Kidney (tissue), 14 donors: ENCODE data around the gene QSER1. TPM values are rescaled to one million over a fixed set of nuclear protein-coding genes. Genes with fewer than 3 reads are reported as not detected.

Source experiments
- DNase-seq, 5 donors: peaks; one replicate each; pipeline ENCODE4 v3.0.0-alpha.2; 2013 to 2020
- FAIRE-seq: peaks from 2 replicates; lab custom pipeline; 2012; peaks lifted over from hg19 to GRCh38; lab: Jason Lieb, UNC
- H3K27ac ChIP-seq, 2 donors: one replicate each; pipeline ENCODE4 v1.7.0; 2013; ENCODE audit warnings: low read depth in 2 of 2, low read length in 2 of 2, inconsistent platforms in 1 of 2
- H3K27me3 ChIP-seq: one replicate; pipeline ENCODE4 v1.7.1; 2013; ENCODE audit warnings: low read length, inconsistent platforms; ENCODE audit not compliant: control insufficient read depth, insufficient read depth
- H3K36me3 ChIP-seq, 3 donors: one replicate each; pipeline versions ENCODE4 v1.7.0 to v1.7.1; 2013; ENCODE audit warnings: low read length in 3 of 3, control low read depth in 1 of 3, inconsistent platforms in 1 of 3; ENCODE audit not compliant: insufficient read depth in 3 of 3, control insufficient read depth in 2 of 3
- H3K4me1 ChIP-seq, 3 donors: one replicate each; pipeline versions ENCODE4 v1.7.0 to v1.7.1; 2013; ENCODE audit warnings: low read length in 3 of 3, inconsistent platforms in 1 of 3, low read depth in 1 of 3; ENCODE audit not compliant: control insufficient read depth in 2 of 3, insufficient read depth in 2 of 3
- H3K4me3 ChIP-seq, 3 donors: one replicate each; pipeline versions ENCODE4 v1.7.0 to v1.8.1; 2013; ENCODE audit warnings: low read length in 3 of 3, control low read depth in 1 of 3, inconsistent platforms in 1 of 3
- H3K9ac ChIP-seq, 3 donors: one replicate each; pipeline versions ENCODE4 v1.7.0 to v1.7.1; 2013; ENCODE audit warnings: low read length in 3 of 3, control low read depth in 1 of 3, inconsistent platforms in 1 of 3
- H3K9me3 ChIP-seq, 3 donors: one replicate each; pipeline versions ENCODE4 v1.7.0 to v1.7.1; 2013; ENCODE audit warnings: low read length in 3 of 3, control low read depth in 1 of 3, inconsistent platforms in 1 of 3; ENCODE audit not compliant: control insufficient read depth in 2 of 3, insufficient read depth in 1 of 3
- intact Hi-C: fragments of 100-400 bp; cut with DNase I; formaldehyde crosslinking; loops from one replicate; pipeline ENCODE4 v1.11.1; 2022
- polyA plus RNA-seq: library from polyadenylated mRNA; stranded (reverse); fragments of 350-450 nt; fragmentation: Illumina TruSeq; extraction: RNeasy Lipid Tissue Mini Kit (QIAGEN cat#74804); gene quantifications from one replicate; pipeline ENCODE4 v1.2.3, GENCODE V29; 2014; ENCODE audit warnings: low read depth, low replicate concordance; ENCODE audit not compliant: insufficient read depth
- total RNA-seq: library from RNA; stranded (reverse); fragmentation: NEBNext Ultra II Directional; extraction: Animal tissue kit (Norgen Biotek cat#: 25700); gene quantifications from one replicate; pipeline ENCODE4 v1.2.1, GENCODE V29; 2021
- TF ChIP-seq, protein P1 (sequence below): IDR thresholded peaks from 3 replicates; pipeline ENCODE4 v1.5.1; 2012; ENCODE audit warnings: mild to moderate bottlenecking, moderate library complexity, borderline replicate concordance; ENCODE audit not compliant: insufficient read depth; ENCODE audit errors: extremely low read depth
- donor health status: control.
- donor health status: control.
- donor health status: control.
- donor health status: control.
- donor health status: control.
- donor health status: DM: yes; HTN: yes; CAD: no.
- donor health status: Normal renal cell carcinoma (clear cell type).

QSER1 gene
- total and polyA plus RNA-seq, 2 donors from 2014 or later, result 2.8 to 27.4 TPM

DNA sequence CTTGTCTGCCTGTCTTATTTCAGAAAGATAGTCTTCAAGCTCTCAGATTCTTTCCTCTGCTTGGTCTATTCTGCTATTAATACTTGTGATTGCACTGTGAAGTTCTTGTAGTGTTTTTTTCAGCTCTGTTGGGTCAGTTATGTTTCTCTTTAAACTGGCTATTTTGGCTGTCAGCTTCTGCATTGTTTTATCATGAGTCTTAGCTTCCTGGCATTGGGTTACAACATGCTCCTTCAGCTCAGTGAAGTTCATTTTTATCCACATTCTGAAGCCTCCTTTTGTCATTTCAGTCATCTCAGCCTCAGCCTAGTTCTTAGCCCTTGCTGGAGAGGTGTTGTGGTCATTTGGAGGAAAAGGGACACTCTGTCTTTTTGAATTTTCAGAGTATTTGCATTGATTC is 107.6 kb downstream of the QSER1 start:
- intact Hi-C loops, result no loop called here
- no peak overlapping the region for H3K9ac ChIP-seq
- H3K27me3 ChIP-seq, result no peaks in the 10 kb centered on the region
- H3K4me3 ChIP-seq, result no peak overlapping the region
- H3K4me1 ChIP-seq, result no peaks in the 10 kb centered on the region
- FAIRE-seq (no peak), DNase-seq (no peak)
- TF ChIP-seq, protein P1, sequence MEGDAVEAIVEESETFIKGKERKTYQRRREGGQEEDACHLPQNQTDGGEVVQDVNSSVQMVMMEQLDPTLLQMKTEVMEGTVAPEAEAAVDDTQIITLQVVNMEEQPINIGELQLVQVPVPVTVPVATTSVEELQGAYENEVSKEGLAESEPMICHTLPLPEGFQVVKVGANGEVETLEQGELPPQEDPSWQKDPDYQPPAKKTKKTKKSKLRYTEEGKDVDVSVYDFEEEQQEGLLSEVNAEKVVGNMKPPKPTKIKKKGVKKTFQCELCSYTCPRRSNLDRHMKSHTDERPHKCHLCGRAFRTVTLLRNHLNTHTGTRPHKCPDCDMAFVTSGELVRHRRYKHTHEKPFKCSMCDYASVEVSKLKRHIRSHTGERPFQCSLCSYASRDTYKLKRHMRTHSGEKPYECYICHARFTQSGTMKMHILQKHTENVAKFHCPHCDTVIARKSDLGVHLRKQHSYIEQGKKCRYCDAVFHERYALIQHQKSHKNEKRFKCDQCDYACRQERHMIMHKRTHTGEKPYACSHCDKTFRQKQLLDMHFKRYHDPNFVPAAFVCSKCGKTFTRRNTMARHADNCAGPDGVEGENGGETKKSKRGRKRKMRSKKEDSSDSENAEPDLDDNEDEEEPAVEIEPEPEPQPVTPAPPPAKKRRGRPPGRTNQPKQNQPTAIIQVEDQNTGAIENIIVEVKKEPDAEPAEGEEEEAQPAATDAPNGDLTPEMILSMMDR, result no peak
- no peak overlapping the region for H3K27ac ChIP-seq
- H3K36me3 ChIP-seq, result no peaks in the 10 kb centered on the region
- no peaks in the 10 kb centered on the region for H3K9me3 ChIP-seq

DNA sequence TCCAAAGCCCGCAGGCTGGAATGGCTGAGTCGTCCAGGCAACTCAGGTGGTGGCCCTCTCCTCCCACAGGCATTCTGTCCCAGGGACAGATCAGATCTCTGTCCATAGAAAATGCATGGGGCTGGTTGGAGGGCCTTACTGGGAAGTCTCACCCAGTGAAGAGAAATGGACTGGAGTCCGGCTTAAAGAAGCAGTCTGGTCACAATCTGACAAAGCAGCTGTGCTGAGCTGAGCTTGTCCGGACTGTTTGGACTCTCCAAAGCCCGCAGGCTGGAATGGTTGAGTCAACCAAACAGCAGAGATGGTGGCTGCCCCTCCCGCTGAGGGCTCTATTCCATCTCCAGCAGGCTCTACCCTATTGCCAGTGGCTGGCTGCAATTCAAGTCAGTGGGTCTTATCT is 108.7 kb downstream of the QSER1 start:
- no peak overlapping the region for H3K27ac ChIP-seq

DNA sequence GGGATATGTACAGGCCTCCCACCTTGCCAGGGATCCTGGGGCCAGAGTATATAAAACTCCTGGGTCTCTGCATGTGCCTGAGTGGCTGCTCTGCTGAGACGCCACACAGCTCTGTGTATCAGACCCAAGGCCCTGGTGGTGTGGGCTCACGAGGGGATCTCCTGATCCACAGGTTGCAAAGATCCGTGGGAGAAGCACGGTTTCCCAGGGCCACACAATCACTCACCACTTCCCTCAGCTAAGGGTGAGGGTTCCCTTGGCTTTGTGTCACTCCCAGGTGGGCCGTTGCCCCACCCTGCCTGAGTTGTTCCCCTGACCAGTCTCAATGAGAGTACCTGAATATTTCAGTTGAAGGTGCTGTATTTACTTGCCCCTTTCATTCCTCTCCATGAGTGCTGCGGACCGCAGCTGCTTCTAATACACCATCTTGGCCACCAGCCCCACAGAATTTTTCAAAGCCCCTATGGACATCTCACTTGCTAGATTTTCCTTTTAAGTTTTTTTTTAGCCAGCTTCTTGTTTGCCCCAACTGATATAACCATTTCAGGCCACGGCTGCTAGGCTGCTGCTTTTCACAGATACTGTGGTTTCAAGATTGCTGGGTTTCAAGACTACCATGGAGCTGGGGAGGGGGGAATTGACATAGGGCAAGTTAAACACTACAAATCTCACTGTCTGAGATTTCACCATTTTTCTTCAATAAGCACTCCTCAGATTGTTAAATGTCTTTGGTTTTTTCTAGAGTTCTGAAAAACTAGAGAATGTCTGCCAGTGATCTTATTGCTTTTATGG is 109.3 kb downstream of the QSER1 start:
- no peak for FAIRE-seq
- no peak overlapping the region for H3K9ac ChIP-seq
- no peak for DNase-seq
- no peaks in the 10 kb centered on the region for H3K4me1 ChIP-seq
- H3K36me3 ChIP-seq, result no peaks in the 10 kb centered on the region
- no peak overlapping the region for H3K27ac ChIP-seq
- no peak overlapping the region for H3K4me3 ChIP-seq
- TF ChIP-seq, protein P1, result no peak
- H3K9me3 ChIP-seq, result no peaks in the 10 kb centered on the region
- intact Hi-C loops, result no loop called here
- H3K27me3 ChIP-seq, result no peaks in the 10 kb centered on the region

More for the DNA sequence above, 108.7 kb downstream of the QSER1 start:
- FAIRE-seq (no peak), DNase-seq (no peak)
- intact Hi-C loops, result no loop called here
- TF ChIP-seq, protein P1, result no peak
- no peaks in the 10 kb centered on the region for H3K9me3 ChIP-seq
- no peaks in the 10 kb centered on the region for H3K4me1 ChIP-seq
- no peak overlapping the region for H3K4me3 ChIP-seq
- H3K27me3 ChIP-seq, result no peaks in the 10 kb centered on the region
- H3K9ac ChIP-seq, result no peak overlapping the region
- no peaks in the 10 kb centered on the region for H3K36me3 ChIP-seq

DNA sequence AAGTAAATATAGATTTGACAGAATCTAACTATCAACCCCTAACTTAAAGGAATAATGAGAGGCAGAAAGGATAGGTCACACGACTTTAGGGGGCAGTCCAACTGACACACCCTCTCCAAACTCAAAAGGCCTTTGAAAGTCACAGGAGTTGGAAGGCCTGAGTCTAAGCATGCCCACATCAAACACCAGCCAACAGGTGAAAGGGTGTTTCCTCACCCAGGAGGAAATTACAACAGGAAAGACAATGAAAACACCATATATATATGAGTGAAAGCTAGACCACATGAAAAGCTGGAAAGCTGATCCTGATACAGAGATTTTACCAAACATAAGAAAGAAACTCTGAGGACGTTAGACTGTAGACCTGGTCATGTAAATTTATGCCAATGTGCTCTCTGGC is 112.6 kb downstream of the QSER1 start:
- H3K4me1 ChIP-seq, result no peaks in the 10 kb centered on the region
- no peaks in the 10 kb centered on the region for H3K9me3 ChIP-seq
- H3K36me3 ChIP-seq, result no peaks in the 10 kb centered on the region
- TF ChIP-seq, protein P1, result no peak
- no peaks in the 10 kb centered on the region for H3K27me3 ChIP-seq
- no peak overlapping the region for H3K9ac ChIP-seq
- DNase-seq, result no peak
- no peak overlapping the region for H3K27ac ChIP-seq
- FAIRE-seq, result no peak
- intact Hi-C loops, result no loop called here
- no peak overlapping the region for H3K4me3 ChIP-seq
